HG02970 (cell line): ENCODE results near the gene EPHA4.

Source experiments
- ATAC-seq: cut with Tn5 transposase; IDR thresholded peaks from one replicate; pipeline ENCODE4 v1.9.1; 2021; ENCODE audit warnings: mild to moderate bottlenecking, moderate library complexity, moderate number of reproducible peaks; ENCODE audit not compliant: unreplicated experiment, low FRiP score

The EPHA4 gene

DNA sequence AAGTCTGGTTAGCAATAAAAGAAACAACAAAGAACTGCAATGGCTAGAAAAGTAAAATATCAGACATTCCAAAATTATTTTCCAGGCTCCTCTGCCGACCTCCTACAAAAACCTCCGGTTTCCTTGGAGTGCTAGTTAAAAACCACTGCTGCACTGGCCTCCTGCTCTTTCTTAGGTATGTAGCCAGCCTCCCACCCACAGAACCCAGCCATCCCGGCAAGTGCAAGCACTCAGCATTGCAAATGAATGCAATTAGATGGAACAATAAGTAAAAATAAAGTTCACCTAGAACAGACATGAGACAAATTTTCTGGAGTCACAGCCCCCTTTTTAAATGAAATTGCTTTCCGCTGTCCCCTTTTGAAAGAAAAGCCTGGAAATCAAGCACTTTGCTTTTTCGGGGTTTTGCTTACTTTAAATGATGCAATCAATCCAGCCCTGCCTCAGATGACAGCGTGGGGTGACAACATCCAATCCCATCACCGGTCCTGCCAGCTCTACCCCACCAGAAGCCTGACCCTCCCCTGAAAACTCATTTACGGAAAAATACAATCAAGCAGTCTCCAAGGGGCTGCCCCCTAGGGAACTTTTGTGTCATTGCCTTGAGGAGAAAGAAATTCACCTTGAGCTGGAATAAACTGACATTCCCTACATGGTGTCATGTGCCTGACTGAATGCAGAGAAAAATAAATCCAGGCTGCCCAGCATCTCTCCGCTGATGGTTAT is 199.8 kb downstream of the EPHA4 start:
- no peak for ATAC-seq

DNA sequence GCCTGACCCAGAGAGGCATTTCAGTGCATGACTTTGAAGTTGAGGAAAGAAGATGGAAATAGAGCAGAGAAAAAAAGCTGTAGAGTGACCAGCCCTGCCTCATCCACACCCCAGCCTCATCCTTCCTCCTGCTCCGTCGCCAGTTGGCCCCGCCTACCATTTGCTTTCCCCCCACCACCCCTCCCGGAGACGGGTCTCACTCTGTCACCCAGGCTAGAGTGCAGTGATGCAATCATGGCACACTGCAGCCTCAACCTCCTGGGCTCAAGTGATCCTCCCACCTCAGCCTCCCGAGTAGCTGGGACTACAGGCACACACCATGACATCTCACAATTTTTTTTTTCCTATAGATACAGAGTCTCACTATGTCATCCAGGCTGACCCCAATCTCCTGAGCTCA is 200.8 kb downstream of the EPHA4 start:
- no peak for ATAC-seq

- ATAC-seq = no peak
These were observed 201.3 kb downstream of the EPHA4 start for GRCh38 chr2:221370857-221371211.

- ATAC-seq = no peak
These were observed 201.8 kb downstream of the EPHA4 start for GRCh38 chr2:221370076-221370856.
